ENCODE results near the gene PTAFR.

Gene PTAFR

GRCh38 chr1:28136169-28136921 lies 40.1 kb downstream of the PTAFR start:
- Histone ChIP-seq H3K9me3 (ENCODE audit: control insufficient read depth, insufficient read depth, low read depth, low read length) (no peaks in the 10 kb centered on the region), H3K4me1 (ENCODE audit: control insufficient read depth, insufficient read depth, low read length) (no peaks in the 10 kb centered on the region), H3K27ac (ENCODE audit: extremely low read depth, low read depth, low read length) (no peak overlapping the region), H3K36me3 (ENCODE audit: control insufficient read depth in 2 of 2, insufficient read depth in 1 of 2, low read length in 2 of 2) (no peaks in the 10 kb centered on the region), H3K4me3 (ENCODE audit: low read depth, low read length) (no peak overlapping the region)
- TF ChIP-seq ZNF426 (tag by site-specific recombination; IDR thresholded peaks at IDR 0.05) (no peak), ZBTB6 (tag by site-specific recombination; IDR thresholded peaks at IDR 0.05) (no peak), ZNF555 (tag by site-specific recombination; conservative IDR thresholded peaks at IDR 0.05) (no peak), BCL11A (tag by site-specific recombination; IDR thresholded peaks at IDR 0.05; ENCODE audit: low read depth) (no peak), CTCF (tag by site-specific recombination; IDR thresholded peaks at IDR 0.05) (no peak), KLF1 (tag by site-specific recombination; IDR thresholded peaks at IDR 0.05) (no peak), ZNF776 (tag by site-specific recombination; IDR thresholded peaks at IDR 0.05; ENCODE audit: borderline replicate concordance) (no peak), ZNF2 (tag by site-specific recombination; IDR thresholded peaks at IDR 0.05) (no peak), ZNF621 (tag by site-specific recombination; IDR thresholded peaks at IDR 0.05) (no peak), ZNF362 (tag by site-specific recombination; IDR thresholded peaks at IDR 0.05) (no peak), ZBTB48 (tag by site-specific recombination; IDR thresholded peaks at IDR 0.05) (no peak), ZNF26 (tag by site-specific recombination; IDR thresholded peaks at IDR 0.05) (no peak), ZNF48 (tag by site-specific recombination; IDR thresholded peaks at IDR 0.05) (no peak), ZNF202 (tag by site-specific recombination; IDR thresholded peaks at IDR 0.05; ENCODE audit: borderline replicate concordance) (no peak), ZNF830 (tag by site-specific recombination; IDR thresholded peaks at IDR 0.05; ENCODE audit: low read depth) (no peak), ZNF514 (tag by site-specific recombination; IDR thresholded peaks at IDR 0.05) (no peak), IKZF3 (tag by site-specific recombination; IDR thresholded peaks at IDR 0.05) (no peak), SP2 (tag by site-specific recombination; IDR thresholded peaks at IDR 0.05) (no peak)
- POLR2A ChIA-PET = interaction anchor here (0.5 kb wide), 1 partner anchor 19 kb away, joined by 3 read pairs; no protein-coding TSS in a partner anchor
- CTCF ChIA-PET = interaction anchor here (0.6 to 1.1 kb wide), 5 partner anchors 8 to 99 kb away, joined by 3 to 6 read pairs (median 4); no protein-coding TSS in a partner anchor

Data from HEK293 (cell line).